HepG2 (cell line): ENCODE results near the gene MGAT5.

ENCODE experiments used
- POLR2AphosphoS5 ChIP-seq: IDR thresholded peaks from 2 replicates; pipeline ENCODE4 v1.6.1; 2012; ENCODE audit warnings: low read depth, low read length
- TGIF2 ChIP-seq: IDR thresholded peaks from 2 replicates; pipeline ENCODE4 v1.6.1; 2016; ENCODE audit warnings: control low read depth, missing compliant biosample characterization
- ZNF609 ChIP-seq: sonication (generic); formaldehyde crosslinking; IDR thresholded peaks from 2 replicates; pipeline ENCODE4 v1.4.0; 2020; ENCODE audit warnings: mild to moderate bottlenecking, missing genetic modification reagents, borderline replicate concordance
- TF ChIP-seq, protein P1 (sequence below): sonication (generic); formaldehyde crosslinking; IDR thresholded peaks from 2 replicates; pipeline ENCODE4 v1.5.0; 2020; ENCODE audit warnings: mild to moderate bottlenecking, missing genetic modification reagents, moderate library complexity

- TF ChIP-seq, protein P1, sequence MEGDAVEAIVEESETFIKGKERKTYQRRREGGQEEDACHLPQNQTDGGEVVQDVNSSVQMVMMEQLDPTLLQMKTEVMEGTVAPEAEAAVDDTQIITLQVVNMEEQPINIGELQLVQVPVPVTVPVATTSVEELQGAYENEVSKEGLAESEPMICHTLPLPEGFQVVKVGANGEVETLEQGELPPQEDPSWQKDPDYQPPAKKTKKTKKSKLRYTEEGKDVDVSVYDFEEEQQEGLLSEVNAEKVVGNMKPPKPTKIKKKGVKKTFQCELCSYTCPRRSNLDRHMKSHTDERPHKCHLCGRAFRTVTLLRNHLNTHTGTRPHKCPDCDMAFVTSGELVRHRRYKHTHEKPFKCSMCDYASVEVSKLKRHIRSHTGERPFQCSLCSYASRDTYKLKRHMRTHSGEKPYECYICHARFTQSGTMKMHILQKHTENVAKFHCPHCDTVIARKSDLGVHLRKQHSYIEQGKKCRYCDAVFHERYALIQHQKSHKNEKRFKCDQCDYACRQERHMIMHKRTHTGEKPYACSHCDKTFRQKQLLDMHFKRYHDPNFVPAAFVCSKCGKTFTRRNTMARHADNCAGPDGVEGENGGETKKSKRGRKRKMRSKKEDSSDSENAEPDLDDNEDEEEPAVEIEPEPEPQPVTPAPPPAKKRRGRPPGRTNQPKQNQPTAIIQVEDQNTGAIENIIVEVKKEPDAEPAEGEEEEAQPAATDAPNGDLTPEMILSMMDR (CRISPR knock-in tag) = no peak
- TF ChIP-seq ZNF609 (CRISPR knock-in tag) (no peak), TGIF2 (no peak), POLR2AphosphoS5 (no peak)
Measured at GRCh38 chr2:134366359-134366758, 112.5 kb downstream of the MGAT5 start.
